ENCODE results near the gene PDCL3.

The PDCL3 gene

DNA sequence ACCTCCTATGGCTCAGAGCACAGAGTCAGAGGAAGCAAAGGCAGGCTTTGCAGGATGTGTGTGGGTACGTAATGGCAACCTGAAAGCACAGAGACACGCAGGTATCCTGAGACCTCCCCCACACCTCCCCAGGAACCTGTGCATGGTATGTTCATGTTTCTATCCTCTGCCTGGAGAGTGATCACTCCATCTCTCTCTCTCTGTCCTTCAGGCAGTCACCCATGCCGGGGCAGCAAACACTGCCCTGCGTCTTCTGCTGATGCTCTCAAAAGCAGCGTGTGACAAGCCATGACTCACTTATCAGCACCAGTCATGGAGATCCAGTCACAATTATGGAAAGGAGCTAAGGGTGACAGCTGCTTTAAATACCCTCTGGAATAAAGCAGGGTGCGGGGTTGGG is 52.7 kb downstream of the PDCL3 start:
- no peak for TF ChIP-seq EZH2phosphoT487 (IDR thresholded peaks at IDR 0.05; ENCODE audit: low read length)
- no peak for TF ChIP-seq EZH2 (optimal IDR thresholded peaks at IDR 0.05; ENCODE audit: low read depth, low read length)
- TF ChIP-seq, protein P1, sequence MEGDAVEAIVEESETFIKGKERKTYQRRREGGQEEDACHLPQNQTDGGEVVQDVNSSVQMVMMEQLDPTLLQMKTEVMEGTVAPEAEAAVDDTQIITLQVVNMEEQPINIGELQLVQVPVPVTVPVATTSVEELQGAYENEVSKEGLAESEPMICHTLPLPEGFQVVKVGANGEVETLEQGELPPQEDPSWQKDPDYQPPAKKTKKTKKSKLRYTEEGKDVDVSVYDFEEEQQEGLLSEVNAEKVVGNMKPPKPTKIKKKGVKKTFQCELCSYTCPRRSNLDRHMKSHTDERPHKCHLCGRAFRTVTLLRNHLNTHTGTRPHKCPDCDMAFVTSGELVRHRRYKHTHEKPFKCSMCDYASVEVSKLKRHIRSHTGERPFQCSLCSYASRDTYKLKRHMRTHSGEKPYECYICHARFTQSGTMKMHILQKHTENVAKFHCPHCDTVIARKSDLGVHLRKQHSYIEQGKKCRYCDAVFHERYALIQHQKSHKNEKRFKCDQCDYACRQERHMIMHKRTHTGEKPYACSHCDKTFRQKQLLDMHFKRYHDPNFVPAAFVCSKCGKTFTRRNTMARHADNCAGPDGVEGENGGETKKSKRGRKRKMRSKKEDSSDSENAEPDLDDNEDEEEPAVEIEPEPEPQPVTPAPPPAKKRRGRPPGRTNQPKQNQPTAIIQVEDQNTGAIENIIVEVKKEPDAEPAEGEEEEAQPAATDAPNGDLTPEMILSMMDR (IDR thresholded peaks at IDR 0.05; ENCODE audit: low read length) = no peak
- no peak overlapping the region for H3K27ac ChIP-seq (ENCODE audit: low read length)
- H3F3A ChIP-seq (ENCODE audit: insufficient read depth, low read length) = no peaks in the 10 kb centered on the region
- H3K4me2 ChIP-seq (ENCODE audit: low read depth, low read length) = no peak overlapping the region
- H3K36me3 ChIP-seq (replicated peaks; ENCODE audit: insufficient read depth, low read length) = no peaks in the 10 kb centered on the region
- no peaks in the 10 kb centered on the region for H3K4me1 ChIP-seq (ENCODE audit: low read length)
- no peaks in the 10 kb centered on the region for H3K9me3 ChIP-seq (replicated peaks; ENCODE audit: insufficient read depth, low read length)
- H3K9me2 ChIP-seq (replicated peaks; ENCODE audit: insufficient read depth, low read length) = no peaks in the 10 kb centered on the region
- no peaks in the 10 kb centered on the region for H4K20me1 ChIP-seq (ENCODE audit: insufficient read depth, low read length)
- H3K79me2 ChIP-seq (ENCODE audit: low read length) = no peaks in the 10 kb centered on the region
- DNase-seq = no peak
- H3K4me3 ChIP-seq (ENCODE audit: low read length) = no peak overlapping the region
- H3K27me3 ChIP-seq (replicated peaks; ENCODE audit: insufficient read depth, low read length) = no peaks in the 10 kb centered on the region
- no peak overlapping the region for H2AFZ ChIP-seq (ENCODE audit: low read length)
- H3K9ac ChIP-seq (ENCODE audit: low read length) = no peak overlapping the region

DNA sequence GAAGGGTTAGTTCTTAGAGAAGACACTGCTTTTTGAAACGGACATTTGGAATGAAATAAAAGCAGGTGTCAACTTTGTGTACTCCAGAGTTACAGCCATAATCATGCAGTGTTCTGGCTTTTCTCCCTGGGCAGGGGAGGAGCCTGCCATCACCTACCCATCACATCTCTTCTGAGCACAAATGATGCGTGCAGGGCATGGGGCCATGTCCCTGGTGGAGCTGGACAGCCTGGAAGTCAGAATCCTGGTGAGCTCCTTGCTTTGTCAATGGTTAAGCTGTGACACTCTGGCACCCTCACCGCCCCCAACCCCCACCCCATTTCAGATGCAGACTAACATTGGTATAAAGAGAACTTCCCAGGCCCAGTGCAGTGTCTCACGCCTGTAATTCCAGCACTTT is 53.1 kb downstream of the PDCL3 start:
- Histone ChIP-seq H3K27me3 (replicated peaks; ENCODE audit: insufficient read depth, low read length) (no peaks in the 10 kb centered on the region), H3K4me3 (ENCODE audit: low read length) (no peak overlapping the region), H3K9ac (ENCODE audit: low read length) (no peak overlapping the region), H3K9me2 (replicated peaks; ENCODE audit: insufficient read depth, low read length) (no peaks in the 10 kb centered on the region), H3K36me3 (replicated peaks; ENCODE audit: insufficient read depth, low read length) (no peaks in the 10 kb centered on the region), H3K27ac (ENCODE audit: low read length) (no peak overlapping the region), H3F3A (ENCODE audit: insufficient read depth, low read length) (no peaks in the 10 kb centered on the region), H3K4me1 (ENCODE audit: low read length) (no peaks in the 10 kb centered on the region), H3K4me2 (ENCODE audit: low read depth, low read length) (no peak overlapping the region), H3K9me3 (replicated peaks; ENCODE audit: insufficient read depth, low read length) (no peaks in the 10 kb centered on the region), H2AFZ (ENCODE audit: low read length) (no peak overlapping the region), H4K20me1 (ENCODE audit: insufficient read depth, low read length) (no peaks in the 10 kb centered on the region), H3K79me2 (ENCODE audit: low read length) (no peaks in the 10 kb centered on the region)
- DNase-seq = no peak
- TF ChIP-seq EZH2phosphoT487 (IDR thresholded peaks at IDR 0.05; ENCODE audit: low read length) (no peak), EZH2 (optimal IDR thresholded peaks at IDR 0.05; ENCODE audit: low read depth, low read length) (no peak)
- TF ChIP-seq, protein P1 (IDR thresholded peaks at IDR 0.05; ENCODE audit: low read length) = no peak

DNA sequence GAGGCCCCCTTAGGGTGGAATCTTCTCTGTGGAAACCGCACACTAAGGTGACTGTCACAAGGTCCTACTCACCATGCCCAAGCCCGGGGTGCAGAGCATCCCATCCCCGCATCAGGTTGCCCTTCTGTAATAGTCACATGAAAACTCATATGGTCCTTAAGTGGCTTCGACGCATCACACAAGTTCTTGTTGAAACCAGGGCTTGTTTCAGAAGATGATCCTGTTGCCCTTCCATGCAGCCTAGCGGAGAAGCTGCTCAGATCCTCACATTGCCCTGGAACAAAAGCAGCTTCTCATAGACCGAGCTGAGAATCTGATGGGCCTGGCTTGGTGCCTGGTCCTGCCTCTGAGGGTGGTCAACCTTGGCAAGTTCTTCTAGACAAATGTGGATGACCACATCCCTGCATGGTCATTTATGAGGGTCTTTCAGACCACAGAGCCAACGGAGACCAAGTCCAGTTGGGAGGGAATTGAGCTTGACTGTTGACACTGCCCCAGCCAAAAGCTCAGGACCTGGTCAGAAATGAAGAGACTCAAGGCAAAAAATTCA is 54.1 kb downstream of the PDCL3 start:
- H4K20me1 ChIP-seq (ENCODE audit: insufficient read depth, low read length) = no peaks in the 10 kb centered on the region
- H3K27ac ChIP-seq (ENCODE audit: low read length) = no peak overlapping the region
- no peaks in the 10 kb centered on the region for H3K9me3 ChIP-seq (replicated peaks; ENCODE audit: insufficient read depth, low read length)
- H2AFZ ChIP-seq (ENCODE audit: low read length) = no peak overlapping the region
- H3K79me2 ChIP-seq (ENCODE audit: low read length) = no peaks in the 10 kb centered on the region
- H3K4me3 ChIP-seq (ENCODE audit: low read length) = no peak overlapping the region
- TF ChIP-seq, protein P1 (IDR thresholded peaks at IDR 0.05; ENCODE audit: low read length) = no peak
- TF ChIP-seq EZH2 (optimal IDR thresholded peaks at IDR 0.05; ENCODE audit: low read depth, low read length) (no peak), EZH2phosphoT487 (IDR thresholded peaks at IDR 0.05; ENCODE audit: low read length) (no peak)
- H3K9ac ChIP-seq (ENCODE audit: low read length) = no peak overlapping the region
- no peak overlapping the region for H3K4me2 ChIP-seq (ENCODE audit: low read depth, low read length)
- no peaks in the 10 kb centered on the region for H3K9me2 ChIP-seq (replicated peaks; ENCODE audit: insufficient read depth, low read length)
- no peaks in the 10 kb centered on the region for H3K36me3 ChIP-seq (replicated peaks; ENCODE audit: insufficient read depth, low read length)
- DNase-seq = no peak
- no peaks in the 10 kb centered on the region for H3K27me3 ChIP-seq (replicated peaks; ENCODE audit: insufficient read depth, low read length)
- H3F3A ChIP-seq (ENCODE audit: insufficient read depth, low read length) = no peaks in the 10 kb centered on the region
- H3K4me1 ChIP-seq (ENCODE audit: low read length) = no peaks in the 10 kb centered on the region

Measured in MM.1S (cell line).